Ecto neural progenitor cell (in vitro differentiated cells): ENCODE measurements around the gene PCDHGB4.
"Not testable (repeated sequence)": the region's sequence is repeated elsewhere in the genome, so short reads cannot be mapped to it uniquely, and the experiment has no call there.

Experiments used
- DNase-seq: peaks from one replicate; pipeline ENCODE4 v3.0.0-alpha.2; 2018; ENCODE audit warnings: low spot score

PCDHGB4 gene

GRCh38 chr5:141430332-141431113, 43.0 kb downstream of the PCDHGB4 start, which contains the start of gene PCDHGA12:
TSS of gene PCDHGA12 (plus strand) at chr5:141430507. CDS start at chr5:141430760, 253 bp downstream.
- DNase-seq: no peak

GRCh38 chr5:141431286-141431685, 43.8 kb downstream of the PCDHGB4 start:
- no peak for DNase-seq

DNA sequence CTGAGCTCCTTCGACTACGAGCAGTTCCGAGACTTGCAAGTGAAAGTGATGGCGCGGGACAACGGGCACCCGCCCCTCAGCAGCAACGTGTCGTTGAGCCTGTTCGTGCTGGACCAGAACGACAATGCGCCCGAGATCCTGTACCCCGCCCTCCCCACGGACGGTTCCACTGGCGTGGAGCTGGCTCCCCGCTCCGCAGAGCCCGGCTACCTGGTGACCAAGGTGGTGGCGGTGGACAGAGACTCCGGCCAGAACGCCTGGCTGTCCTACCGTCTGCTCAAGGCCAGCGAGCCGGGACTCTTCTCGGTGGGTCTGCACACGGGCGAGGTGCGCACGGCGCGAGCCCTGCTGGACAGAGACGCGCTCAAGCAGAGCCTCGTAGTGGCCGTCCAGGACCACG, 44.8 kb downstream of the PCDHGB4 start:
- DNase-seq: not testable (repeated sequence)

DNA sequence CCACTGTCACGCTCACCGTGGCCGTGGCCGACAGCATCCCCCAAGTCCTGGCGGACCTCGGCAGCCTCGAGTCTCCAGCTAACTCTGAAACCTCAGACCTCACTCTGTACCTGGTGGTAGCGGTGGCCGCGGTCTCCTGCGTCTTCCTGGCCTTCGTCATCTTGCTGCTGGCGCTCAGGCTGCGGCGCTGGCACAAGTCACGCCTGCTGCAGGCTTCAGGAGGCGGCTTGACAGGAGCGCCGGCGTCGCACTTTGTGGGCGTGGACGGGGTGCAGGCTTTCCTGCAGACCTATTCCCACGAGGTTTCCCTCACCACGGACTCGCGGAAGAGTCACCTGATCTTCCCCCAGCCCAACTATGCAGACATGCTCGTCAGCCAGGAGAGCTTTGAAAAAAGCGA, 45.2 kb downstream of the PCDHGB4 start:
- not testable (repeated sequence) for DNase-seq

DNA sequence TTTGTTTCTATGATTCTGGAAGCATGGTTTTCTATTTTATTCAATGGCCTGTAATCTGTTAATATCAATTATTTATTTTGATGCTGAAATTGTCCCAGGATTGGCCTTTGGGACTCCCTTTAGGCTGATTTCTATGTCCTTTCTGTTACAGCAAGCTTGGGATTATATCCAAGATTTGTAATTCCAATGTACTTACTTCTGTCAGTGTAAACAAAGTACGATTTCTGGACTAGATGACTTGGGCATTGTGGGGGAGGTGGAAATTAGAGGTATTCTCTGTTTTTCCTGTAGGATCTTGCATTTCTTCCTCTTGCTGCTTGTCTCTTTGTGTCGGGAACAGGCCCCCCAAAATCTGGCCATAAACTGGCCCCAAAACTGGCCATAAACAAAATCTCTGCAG, 46.5 kb downstream of the PCDHGB4 start:
- DNase-seq: no peak

- no peak for DNase-seq
Measured at GRCh38 chr5:141437221-141437620, 49.7 kb downstream of the PCDHGB4 start.

DNA sequence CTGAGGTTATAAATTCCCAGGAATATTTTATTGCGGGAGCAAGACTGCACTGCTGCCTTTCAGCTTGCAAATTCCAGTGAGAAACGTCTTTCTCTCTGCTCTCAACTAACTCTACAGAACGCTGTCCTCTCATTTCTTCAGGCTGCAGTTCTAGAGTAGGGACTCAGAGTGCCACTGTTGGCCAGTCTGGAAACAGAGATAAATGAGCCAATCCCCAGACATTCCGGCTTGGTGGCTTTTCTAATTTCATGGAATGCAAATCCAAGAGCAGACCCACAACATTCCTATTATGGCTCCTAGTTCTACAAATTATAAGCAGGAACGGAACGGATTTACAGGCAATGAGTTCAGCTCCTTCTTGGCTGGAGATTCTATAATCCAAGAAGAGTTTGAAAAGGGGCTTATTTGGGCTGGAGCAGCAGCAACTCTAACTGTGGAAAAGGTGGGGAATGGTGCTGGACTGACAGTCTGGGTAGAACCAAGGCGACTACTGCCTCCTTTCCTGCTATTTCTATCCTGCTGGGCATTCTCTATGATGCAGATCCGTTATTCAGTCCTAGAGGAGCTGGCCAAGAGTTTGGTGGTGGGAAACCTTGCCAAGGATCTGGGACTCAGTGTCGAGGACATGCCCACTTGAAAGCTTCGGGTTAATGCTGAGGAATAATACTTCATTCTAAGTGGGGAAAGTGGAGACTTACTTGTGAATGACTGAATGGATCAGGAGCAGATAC, 52.1 kb downstream of the PCDHGB4 start:
- DNase-seq: no peak
